ENCODE measurements around the gene MBLAC2.

MBLAC2 gene

GRCh38 chr5:90474235-90475107 lies at the start of gene MBLAC2, which contains the start of gene POLR3G:
MBLAC2 (minus strand) TSS chr5:90474771; CDS start chr5:90474292, 479 bp downstream.
POLR3G (plus strand) TSS chr5:90474864; CDS start chr5:90485568, 10,704 bp downstream.
- peak; percentile 51 for TF ChIP-seq CTCF (IDR thresholded peaks at IDR 0.05; ENCODE audit: low read depth, low read length, missing control alignments)
- peak within 1 kb of the TSS; percentile 73 for H3K4me3 ChIP-seq (ENCODE audit: low read depth, low read length)
- DNase-seq (ENCODE audit: low read depth): peak; percentile 80

- TF ChIP-seq CTCF (IDR thresholded peaks at IDR 0.05; ENCODE audit: low read depth, low read length, missing control alignments): no peak
- DNase-seq (ENCODE audit: low read depth): no peak
- no peak overlapping the region for H3K4me3 ChIP-seq (ENCODE audit: low read depth, low read length)
Observed at GRCh38 chr5:90519081-90519480, 44.5 kb upstream of the MBLAC2 start.

- H3K4me3 ChIP-seq (ENCODE audit: low read depth, low read length): no peak overlapping the region
- no peak for TF ChIP-seq CTCF (IDR thresholded peaks at IDR 0.05; ENCODE audit: low read depth, low read length, missing control alignments)
- no peak for DNase-seq (ENCODE audit: low read depth)
Observed at GRCh38 chr5:90518661-90519060, 44.1 kb upstream of the MBLAC2 start.

- no peak for TF ChIP-seq CTCF (IDR thresholded peaks at IDR 0.05; ENCODE audit: low read depth, low read length, missing control alignments)
- DNase-seq (ENCODE audit: low read depth): no peak
- H3K4me3 ChIP-seq (ENCODE audit: low read depth, low read length): no peak overlapping the region
Observed at GRCh38 chr5:90514520-90514919, 39.9 kb upstream of the MBLAC2 start.

- DNase-seq (ENCODE audit: low read depth): no peak
- H3K4me3 ChIP-seq (ENCODE audit: low read depth, low read length): no peak overlapping the region
- no peak for TF ChIP-seq CTCF (IDR thresholded peaks at IDR 0.05; ENCODE audit: low read depth, low read length, missing control alignments)
Observed at GRCh38 chr5:90510438-90510837, 35.9 kb upstream of the MBLAC2 start.

GRCh38 chr5:90506221-90506620 lies 31.6 kb upstream of the MBLAC2 start:
- no peak for TF ChIP-seq CTCF (IDR thresholded peaks at IDR 0.05; ENCODE audit: low read depth, low read length, missing control alignments)
- no peak overlapping the region for H3K4me3 ChIP-seq (ENCODE audit: low read depth, low read length)
- no peak for DNase-seq (ENCODE audit: low read depth)

GRCh38 chr5:90504743-90505142 lies 30.2 kb upstream of the MBLAC2 start:
- no peak for TF ChIP-seq CTCF (IDR thresholded peaks at IDR 0.05; ENCODE audit: low read depth, low read length, missing control alignments)
- DNase-seq (ENCODE audit: low read depth): no peak
- H3K4me3 ChIP-seq (ENCODE audit: low read depth, low read length): no peak overlapping the region

Measured in GM12864 (cell line).